GM18858 (cell line): Measurements from ENCODE around the gene MAS1L.

Source experiments
- ATAC-seq: cut with Tn5 transposase; IDR thresholded peaks from one replicate; pipeline ENCODE4 v1.9.1; 2021; ENCODE audit not compliant: unreplicated experiment

Gene MAS1L

GRCh38 chr6:29487660-29488059 is at the start of gene MAS1L:
Gene MAS1L, minus strand, starts transcription at chr6:29487956. Its CDS starts 54 bp downstream, at chr6:29487902.
- no peak for ATAC-seq

DNA sequence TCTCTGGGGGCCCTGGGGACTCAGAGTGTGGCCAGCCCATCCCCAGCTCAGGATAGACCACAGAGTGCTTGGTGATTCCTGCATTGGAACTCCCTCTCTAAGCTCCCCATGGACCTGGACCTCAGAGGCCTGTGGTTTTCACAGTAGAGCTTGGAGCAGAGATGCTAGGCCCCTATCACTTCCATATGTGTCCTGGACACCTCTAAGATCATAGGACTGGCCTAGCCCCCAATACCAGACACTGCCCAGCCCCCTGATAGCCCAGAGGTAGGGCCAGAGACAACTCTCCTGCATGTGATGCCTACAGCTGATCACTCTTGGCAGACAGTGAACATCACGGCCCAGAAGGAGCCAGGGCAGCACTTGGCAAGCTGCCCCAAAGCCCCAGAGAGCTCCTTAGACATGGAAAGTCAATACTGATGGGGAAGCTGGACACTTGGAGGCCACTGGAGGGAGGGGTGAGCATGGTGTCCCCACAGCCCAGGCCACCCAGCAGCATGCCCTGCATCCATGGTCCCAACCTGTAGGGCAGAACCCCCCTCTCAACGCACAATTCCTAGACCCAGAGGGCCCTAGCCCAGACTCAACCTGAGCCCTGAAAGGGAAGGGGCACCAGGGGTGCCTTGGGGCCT is 44.7 kb upstream of the MAS1L start:
- ATAC-seq = no peak

DNA sequence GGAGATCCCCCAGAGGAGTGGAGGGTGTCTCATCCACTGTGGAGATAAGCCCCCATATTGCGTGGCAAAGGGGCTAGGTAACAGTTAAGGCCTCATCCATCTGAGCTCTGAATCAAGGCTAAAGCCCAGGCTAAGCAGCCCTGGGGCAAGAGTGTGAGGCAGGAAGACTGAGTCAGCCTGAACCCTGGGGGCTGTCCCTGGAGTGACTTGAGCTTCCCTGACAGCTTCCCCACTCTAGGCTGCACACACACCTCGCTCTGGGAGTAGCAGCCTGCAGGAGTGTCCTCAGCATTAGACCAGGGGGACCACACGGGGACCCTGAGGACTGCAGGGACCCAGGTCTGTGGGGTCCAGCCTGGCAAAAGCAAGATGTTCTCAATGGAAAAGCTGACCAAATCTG is 43.9 kb upstream of the MAS1L start:
- no peak for ATAC-seq

- no peak for ATAC-seq
Measured at GRCh38 chr6:29530671-29531310, 43.0 kb upstream of the MAS1L start.

GRCh38 chr6:29529956-29530355 is 42.2 kb upstream of the MAS1L start:
- ATAC-seq = no peak

DNA sequence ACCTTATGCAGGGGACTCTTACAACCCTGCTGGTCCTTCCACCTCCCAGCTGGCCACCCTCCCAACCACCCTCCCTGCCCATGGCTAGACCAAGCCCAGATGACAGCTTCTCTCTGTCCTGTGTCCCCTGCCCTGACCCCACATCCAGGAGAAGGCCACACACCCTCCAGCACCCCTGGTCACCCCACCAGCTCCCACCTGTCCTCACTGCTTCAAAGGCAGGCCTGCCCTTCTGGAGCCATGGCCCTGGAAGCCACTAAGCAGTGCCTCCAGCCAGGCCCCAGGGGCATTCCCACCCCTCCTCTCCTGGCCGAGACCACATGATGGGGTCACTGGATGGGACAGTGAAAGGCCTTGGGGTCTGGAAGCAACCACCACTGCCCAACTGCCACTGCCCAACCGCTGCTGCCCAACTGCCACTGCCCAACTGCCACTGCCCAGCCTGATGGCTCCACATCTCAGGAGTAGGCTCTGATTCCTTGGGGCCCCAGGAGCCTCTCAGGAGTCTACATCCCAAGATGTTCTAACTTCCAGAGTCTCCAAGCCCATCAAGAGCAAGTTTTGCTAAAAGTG is 41.3 kb upstream of the MAS1L start:
- ATAC-seq = no peak

DNA sequence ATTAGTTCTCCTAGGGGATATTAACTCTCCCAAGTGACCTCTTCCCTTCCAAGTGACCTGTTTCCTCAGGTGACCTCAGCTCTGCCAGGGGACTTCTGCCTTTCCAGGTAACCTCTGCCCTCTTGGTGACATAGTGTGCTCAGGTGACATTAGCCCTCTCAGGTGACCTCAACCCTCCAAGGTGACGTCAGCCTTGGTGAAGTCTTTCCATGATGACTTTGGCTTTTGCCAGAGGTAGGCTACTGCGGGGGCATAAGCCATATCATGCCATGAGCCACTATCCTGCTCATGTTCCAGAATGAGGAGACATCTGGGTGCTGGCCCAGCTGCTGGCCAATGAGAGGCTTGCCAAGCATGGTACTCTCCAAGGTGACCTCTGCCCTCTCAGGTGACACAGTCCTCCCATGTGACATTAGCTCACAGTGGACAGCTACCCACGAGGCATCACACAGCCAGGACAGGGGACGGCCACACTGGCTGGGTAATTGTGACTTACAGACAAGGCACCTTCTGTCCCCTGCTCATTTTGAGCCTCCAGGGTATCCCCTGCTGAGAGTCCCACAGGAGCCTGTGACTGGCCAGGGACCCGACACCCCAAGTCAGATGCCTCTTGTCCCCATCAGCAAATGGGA is 40.7 kb upstream of the MAS1L start:
- no peak for ATAC-seq

- no peak for ATAC-seq
Measured at GRCh38 chr6:29527564-29527963, 39.8 kb upstream of the MAS1L start.

- no peak for ATAC-seq
Measured at GRCh38 chr6:29527126-29527525, 39.4 kb upstream of the MAS1L start.

GRCh38 chr6:29525311-29525639 is 37.5 kb upstream of the MAS1L start:
- no peak for ATAC-seq

GRCh38 chr6:29524444-29525310 is 36.9 kb upstream of the MAS1L start:
- ATAC-seq = no peak

- no peak for ATAC-seq
Measured at GRCh38 chr6:29524044-29524443, 36.3 kb upstream of the MAS1L start.

GRCh38 chr6:29522227-29522626 is 34.5 kb upstream of the MAS1L start:
- no peak for ATAC-seq

DNA sequence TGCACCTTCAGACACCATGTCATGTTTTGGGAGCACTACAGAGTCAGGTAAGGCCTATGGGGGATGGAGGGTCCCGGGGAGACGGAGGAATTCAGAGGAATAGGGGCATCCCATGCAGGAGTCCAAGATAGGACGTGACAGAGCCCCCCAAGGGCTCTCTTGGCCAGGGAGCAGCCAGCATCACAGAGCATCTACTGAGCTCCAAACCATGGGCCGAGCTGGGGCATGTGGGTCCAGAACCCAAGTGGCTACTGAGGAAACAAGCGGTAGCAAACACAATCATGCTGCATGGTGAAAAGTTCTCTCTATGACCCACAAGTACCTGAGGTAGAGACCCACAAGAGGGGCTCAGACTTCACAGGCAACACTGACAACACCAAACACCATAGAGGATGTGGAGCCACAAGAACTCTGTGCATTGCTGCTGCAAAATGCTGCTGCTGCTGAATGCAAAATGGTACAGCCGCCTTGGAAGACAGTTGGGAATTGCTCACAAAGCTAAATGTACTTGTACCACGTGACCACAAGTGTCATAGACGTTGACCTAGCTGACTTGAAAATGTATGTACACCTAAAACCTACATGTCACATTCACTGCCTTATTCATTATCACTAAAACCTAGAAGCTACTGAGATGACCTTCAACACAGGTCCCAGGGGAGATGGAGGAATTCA is 33.4 kb upstream of the MAS1L start:
- no peak for ATAC-seq

DNA sequence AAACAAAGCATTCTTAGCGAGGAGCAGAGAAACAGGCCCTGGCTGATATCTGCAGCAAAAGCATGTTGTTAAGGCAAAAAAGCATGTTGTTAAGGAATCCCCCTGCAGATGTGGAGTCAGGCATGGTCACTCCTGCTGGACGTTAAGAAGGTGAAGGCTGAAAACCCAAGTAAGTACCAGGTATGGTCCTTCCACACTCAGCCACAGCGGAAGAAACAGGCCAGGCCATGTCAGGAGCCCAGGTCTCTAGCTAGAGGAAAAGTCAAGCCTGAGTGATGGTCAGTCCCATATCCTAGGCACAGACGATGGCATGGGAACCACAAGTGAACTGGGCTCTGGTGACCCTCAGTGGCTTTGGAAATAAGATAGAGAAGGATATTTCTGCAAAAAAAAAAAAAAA is 32.5 kb upstream of the MAS1L start:
- ATAC-seq = no peak

DNA sequence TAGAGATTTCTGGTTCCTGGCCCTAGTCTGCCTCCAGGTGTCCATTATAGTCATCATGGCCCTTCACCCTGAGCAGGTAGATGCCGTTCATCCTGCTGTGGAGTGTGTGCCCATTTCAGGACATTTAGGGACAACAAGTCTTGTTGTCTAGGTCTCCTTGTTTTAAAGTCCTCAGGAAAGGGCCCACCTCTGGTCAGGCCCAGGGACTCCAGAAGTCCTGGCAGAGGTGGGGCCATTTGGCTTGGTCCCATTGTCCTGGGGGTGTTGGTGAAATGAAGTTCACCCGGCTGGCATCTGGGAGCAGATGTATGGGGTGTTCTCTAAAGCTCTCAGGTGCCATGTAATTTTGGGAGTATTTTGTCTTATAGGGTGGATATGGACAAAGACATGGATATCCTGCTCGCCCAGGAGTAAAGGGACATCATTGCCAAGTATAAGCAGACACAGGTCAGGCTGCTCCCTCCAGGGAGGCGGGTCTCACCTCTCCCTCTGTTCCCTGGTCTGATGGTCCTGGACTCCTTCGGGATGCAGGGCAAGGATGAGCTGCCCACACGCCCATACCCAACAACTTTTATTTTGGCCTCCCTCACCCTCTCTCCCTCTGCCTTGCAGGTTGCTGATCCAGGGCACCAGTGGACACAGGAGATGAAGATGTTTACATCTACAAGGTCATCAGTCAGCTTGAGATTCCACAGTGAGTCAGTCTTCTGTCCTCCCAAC is 31.7 kb upstream of the MAS1L start:
- no peak for ATAC-seq

DNA sequence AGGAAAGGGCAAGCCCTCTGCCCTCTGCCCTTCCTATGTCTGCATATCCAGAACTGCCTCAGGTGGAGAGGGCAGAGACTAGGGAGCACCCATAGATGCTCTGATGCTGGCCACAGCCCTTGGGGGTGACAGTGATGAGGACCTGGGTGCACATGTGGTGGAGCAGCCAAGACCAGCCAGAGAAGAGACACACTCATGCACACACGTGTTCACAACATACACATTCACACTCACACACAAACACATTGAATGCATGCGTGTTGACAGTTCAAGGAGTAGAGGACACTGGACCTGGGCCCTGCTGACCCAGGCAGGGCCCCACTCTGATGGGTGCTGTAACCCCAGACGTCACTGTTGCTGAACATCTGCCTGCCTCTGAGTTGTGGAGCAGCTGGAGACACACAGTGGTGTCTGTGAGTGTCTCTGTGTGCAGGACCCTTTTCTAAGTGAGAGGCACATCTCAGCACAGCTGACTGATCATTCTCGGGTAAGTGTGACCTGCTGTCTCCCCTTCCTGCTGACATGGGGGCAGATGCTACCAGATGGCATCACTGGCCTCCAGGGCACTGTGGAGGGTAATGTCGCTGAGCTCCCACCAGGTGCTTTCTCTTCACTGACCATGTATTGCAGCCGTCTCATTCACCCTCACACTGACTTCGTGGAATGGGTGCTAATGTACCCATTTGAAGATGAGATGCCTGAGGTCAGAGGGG is 30.1 kb upstream of the MAS1L start:
- ATAC-seq = no peak

GRCh38 chr6:29517245-29517644 is 29.5 kb upstream of the MAS1L start:
- ATAC-seq = no peak

- no peak for ATAC-seq
Measured at GRCh38 chr6:29516108-29516507, 28.4 kb upstream of the MAS1L start.
